LNCAP (cell line): ENCODE results near the gene BMP8A.

Experiments
- CTCF ChIP-seq: fragments of 450-650 bp; IDR thresholded peaks from 2 replicates; pipeline ENCODE4 v1.5.1; 2017; ENCODE audit warnings: mild to moderate bottlenecking

BMP8A gene

GRCh38 chr1:39491146-39491921, at the start of gene BMP8A:
TSS of gene BMP8A (plus strand) at chr1:39491636. CDS start at chr1:39491992, 356 bp downstream.
- TF ChIP-seq CTCF, result no peak

- no peak for TF ChIP-seq CTCF
Observed at GRCh38 chr1:39441797-39442196, 49.6 kb upstream of the BMP8A start.

GRCh38 chr1:39445573-39445972, 45.9 kb upstream of the BMP8A start:
- TF ChIP-seq CTCF, result no peak

- TF ChIP-seq CTCF, result no peak
Observed at GRCh38 chr1:39446986-39447567, 44.4 kb upstream of the BMP8A start.

- no peak for TF ChIP-seq CTCF
Observed at GRCh38 chr1:39450956-39451606, 40.4 kb upstream of the BMP8A start.

GRCh38 chr1:39452081-39452480, 39.4 kb upstream of the BMP8A start:
- TF ChIP-seq CTCF, result no peak

- no peak for TF ChIP-seq CTCF
Observed at GRCh38 chr1:39452540-39452939, 38.9 kb upstream of the BMP8A start.
